GM19395 (cell line): Measurements from ENCODE around the gene PALMD.

Experiments used
- ATAC-seq: cut with Tn5 transposase; IDR thresholded peaks from one replicate; pipeline ENCODE4 v1.9.1; 2021; ENCODE audit warnings: mild to moderate bottlenecking, moderate library complexity; ENCODE audit not compliant: unreplicated experiment

The PALMD gene

DNA sequence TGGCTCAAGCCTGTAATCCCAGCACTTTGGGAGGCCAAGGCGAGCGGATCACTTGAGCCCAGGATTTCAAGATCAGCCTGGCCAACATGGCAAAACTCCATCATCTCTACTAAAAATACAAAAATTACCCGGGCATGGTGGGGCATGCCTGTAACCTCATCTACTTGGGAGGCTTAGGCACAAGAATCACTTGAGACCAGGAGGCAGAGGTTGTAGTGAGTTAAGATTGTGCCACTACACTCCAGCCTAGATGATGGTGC is 12.0 kb downstream of the PALMD start:
- no peak for ATAC-seq

DNA sequence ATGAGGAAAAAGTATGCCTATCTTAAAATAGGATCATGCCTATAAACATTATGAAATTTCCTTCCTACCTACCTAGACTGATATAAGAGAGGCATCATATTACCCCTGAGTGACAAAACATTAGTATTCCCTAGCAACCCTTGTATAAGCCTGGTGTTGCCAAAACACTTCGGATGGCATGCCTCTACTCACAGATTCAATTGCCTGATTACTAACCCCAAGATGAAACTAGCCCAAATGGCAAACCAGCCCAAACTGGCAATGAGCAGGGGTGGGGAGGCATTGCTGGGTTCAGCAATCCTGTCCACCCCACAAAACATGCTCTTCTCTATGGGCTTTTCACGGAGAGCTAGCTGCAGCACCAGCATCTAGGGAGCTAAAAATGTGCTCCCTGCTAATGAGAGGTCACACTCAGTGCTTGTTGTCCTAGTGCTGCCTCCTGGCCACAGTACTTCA is 13.9 kb downstream of the PALMD start:
- no peak for ATAC-seq

DNA sequence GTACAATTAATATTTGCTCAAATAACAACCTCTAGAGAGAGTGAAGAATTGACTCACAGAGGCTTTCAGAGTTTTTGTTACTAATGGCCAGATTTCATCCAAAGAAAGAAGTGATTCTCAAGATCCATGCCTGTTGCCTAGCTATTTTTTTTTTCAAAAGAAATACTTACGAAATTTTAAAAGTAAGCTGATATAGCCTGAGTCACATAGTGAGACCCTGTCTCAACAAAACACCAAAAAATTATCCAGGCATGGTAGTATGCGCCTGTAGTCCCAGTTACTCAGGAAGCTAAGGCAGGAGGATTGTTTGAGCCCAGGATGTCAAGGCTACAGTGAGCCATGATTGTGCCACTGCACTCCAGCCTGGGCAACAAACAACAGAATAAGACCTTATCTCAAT is 14.6 kb downstream of the PALMD start:
- ATAC-seq, result no peak

DNA sequence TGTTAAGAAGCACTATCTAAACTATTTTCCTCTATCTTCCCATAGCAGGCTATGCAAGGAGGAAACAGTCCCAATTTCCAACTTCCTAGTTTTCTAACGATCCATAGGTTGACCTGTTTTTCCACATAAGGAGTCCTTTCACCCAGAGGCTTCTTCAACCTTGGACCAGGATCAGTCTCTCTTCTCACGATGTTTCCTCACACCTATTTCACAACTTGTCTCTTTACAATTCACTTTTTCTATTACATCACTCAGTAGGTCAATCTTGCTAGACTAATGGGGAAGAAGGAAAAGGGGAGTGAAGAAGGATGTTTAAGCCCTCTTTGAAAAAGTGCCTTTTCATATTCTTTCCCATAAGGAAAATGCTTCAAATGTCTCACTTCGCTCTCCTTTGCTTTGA is 15.9 kb downstream of the PALMD start:
- no peak for ATAC-seq

DNA sequence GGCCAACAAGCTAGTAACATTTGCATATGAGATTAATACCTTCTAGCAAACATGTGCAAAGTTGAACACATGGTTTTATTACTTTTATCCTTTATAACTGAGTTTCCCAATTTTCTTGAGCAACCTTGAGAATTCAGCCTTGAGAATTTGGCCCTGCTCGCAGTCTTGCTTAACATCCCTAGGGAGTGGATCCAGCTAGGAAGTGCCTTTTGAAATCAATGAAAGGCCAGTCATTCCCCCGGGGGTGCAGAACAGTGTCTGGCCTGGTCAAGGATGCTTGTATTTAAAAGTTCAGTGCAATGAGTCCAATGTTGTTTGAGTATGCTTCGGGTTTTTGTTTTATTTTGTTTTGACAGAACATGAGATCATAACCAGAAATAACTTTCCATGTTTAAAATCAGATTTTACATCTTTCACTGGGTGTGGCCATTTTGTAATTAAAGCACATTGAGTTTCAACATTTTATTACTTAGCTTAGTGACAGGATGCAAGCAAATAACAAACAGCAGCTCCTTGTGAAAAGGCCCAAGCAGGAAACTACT is 16.7 kb downstream of the PALMD start:
- ATAC-seq, result no peak

DNA sequence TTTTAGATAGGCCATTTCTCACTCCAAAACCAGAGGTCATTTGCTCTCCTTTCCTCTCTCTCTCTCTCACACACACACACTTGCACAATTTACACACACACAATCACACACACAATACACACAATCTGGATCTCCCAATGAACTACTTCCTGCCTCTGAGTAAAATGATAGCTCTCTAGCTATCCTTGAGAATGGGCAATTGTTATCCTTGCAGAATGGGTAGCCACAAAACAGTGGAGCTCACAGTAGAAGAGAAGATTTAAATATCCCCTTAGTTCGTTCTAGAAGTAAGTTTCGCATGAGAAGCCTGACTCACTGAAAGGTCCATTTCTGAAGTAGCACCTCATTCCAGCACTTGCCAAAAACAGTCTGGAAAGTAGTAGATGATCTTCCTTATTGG is 17.6 kb downstream of the PALMD start:
- ATAC-seq, result no peak

DNA sequence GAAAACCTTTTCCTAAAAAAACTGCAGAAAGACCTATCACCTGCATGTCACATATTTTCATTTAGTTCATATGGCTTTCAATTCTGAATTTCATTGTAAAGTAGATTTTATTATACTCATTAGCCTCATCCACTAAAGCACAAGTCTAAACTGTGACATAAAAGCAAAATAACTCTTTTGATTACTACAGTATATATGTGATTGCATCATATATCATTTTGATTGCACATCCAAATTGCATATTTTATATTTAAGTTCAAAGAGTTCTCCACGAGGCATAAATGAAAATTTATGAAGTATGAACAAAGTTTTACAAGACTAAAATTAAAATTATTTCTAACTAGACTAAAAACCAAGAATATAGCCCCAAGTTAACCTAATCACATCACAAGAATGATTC is 19.3 kb downstream of the PALMD start:
- ATAC-seq, result no peak

DNA sequence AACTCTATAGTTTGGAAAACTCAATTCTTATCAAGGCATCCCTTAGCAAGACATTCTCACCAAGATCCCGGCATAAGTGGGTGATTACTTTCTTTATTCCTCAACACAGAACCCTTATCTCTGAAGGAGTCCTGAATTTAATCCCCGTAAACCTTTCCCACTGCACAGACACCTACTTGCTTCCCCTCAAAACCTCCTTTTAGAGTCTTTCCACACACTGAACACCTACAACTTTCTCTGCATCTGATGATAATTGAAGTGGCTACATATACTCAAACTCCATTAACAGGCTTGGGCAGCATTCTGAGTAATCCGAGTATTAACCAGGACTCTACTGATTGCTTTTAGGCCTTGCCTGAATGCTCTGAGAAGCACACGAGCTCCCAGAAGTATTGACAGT is 23.5 kb downstream of the PALMD start:
- ATAC-seq, result no peak

DNA sequence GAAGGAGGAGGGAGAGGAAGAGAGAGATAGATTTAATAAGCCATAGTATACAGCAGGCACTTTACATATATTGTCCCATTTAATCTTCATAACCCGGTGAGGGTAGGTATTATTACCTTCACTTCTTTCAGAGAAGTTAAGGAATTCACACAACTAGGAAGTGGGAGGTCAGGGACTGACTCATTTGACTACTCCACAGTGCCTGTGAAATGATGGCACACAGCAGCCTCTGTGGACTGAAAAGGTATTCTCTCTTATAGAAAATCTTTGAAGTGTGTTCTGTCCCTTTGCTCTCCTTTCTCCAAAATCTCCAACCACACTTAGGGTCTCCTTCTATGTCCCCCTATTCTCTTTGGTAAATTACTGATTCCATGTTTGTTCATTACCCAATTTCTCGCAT is 23.9 kb downstream of the PALMD start:
- ATAC-seq, result no peak

DNA sequence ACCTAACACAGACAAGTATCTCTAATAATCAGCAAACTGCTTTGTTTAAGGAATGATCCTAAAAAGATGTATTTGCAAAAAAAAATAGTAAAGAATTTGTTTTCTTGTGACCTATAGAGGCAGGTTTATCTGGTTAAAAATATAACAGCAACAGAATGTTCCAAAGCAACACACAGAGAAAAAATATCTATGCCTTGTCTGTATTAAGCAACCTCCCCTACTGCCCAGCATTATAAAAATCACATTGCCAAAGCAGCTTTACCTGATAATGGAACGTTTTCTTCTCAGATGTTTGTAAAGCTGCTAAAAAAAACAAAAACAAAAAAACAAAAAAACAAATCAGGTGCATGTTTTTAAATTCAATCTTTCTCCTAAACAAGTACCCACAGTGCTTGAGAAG is 24.7 kb downstream of the PALMD start:
- ATAC-seq, result no peak

DNA sequence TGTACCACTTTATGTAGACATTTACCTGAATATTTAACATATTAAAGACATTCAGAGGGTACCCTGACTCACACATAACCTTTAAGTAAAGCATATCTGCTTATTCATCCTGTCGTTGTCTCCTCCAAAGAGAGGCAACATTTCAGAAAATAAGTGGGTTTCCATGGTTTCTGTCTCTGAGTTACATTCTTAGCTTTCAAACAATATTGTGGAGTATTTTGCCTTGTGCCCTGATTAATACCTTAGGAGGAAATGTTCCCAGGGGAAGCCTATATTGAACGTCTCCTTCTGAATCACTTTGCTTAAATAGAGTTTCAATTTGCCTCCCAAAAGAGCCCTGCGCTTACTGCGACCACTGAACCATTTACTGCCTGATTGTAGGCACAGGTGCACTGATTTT is 26.1 kb downstream of the PALMD start:
- no peak for ATAC-seq

DNA sequence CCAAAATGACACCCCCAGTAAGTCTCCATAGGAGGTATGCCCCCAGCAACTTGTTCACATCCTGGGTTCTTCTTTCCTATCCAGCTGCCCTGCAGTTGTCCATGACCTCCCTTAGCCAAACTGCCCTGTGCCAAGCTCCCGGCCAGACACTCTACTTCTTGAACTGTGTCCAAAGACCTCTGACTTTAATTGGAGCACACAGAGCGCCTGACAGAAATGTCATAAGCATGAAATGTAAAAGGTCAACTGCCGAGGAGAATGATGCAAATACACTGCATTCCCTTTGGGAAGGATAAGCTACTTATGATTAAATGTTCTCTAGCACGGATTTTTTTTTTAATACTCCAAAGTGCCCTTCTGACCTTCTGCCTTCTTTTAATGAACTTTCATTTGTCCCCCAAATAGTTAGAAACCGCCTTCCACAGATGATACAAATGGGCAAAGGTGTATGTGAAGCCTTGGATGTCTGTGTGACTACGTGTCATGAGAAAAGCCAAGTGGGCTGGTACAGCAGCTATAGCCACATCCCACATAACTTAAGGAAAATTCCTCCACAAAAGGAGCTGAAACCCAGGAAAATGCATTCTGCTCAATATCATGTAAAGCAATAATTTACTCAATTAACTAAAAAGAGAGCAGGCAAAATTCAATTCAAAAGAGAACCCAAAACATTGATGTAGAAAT is 26.8 kb downstream of the PALMD start:
- ATAC-seq, result no peak

DNA sequence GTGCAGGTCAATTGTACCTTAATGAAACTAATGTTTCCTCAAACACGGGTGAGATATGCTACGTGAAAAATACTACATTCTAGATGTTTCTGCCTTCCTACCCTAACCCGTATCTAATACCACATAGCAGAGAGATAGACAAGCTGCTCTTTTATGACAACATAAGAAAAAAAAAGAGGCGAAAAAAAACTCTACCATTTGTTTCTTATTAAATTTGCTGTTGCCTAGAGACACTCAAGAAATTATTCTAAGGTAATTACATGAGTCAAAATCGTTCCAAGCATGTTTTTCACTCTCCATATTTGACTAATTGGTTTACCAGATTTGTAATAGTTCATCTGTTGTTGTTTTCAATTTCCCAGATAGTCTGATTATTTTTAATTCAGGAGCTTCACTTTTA is 27.4 kb downstream of the PALMD start:
- ATAC-seq, result no peak

DNA sequence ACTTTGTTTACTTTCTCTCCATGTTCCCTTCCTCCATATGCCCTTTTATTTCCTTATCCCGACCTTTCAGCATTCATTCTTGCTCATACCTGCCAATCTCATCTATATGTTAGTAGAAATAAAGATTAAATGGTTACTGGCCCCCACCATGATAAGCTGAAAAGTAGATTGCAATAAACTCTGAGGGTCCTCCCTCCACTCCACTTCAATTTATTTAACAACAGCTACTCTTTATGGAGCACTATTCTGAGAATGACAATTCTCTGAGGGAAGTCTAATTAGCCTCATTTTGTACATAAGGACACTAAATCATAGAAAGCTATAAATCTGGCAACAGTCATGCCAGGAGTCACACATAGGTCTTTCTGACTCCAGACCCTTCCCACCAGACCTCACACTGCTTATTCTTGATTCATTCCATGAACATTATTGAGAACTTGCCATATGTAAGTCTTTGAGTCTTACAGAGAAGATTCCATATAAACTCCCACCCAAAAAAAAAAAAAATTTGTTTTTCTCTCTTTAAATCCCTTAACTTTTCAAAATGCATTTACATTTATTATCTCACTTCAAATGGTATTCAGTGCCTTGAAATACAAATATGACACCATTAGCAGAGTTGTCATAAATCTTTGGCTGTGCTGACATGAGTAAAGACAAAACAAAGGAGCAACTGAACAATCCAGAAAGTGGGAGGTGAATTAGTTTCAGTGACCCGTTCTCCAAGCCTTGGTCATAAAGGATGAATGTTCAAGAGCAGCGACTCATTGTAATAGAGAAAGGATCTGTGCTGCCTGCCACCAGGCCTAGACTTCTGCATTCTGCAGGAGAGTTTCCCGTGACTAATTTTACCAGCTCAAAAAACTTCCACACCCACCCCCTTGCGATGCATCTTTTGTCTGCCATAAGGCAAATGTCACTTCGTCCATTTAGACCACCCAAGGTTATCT is 28.5 kb downstream of the PALMD start:
- no peak for ATAC-seq

DNA sequence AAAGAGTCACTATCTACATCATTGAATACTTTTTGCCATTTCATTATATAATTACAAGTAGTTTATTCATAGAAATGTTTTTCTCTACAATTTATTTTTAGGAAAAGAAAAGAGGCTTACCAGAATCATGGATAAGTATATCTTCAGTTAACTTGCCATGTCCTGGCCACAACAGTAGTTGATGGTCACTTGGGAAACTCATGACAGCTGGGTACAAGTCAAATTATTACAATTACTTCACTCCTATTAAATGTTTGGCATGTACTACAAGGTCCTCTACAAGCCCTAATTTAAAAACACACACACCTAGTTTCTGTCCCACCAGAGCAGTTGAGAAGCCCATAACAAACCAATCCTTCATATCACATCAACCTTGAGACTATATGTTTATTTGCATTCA is 29.4 kb downstream of the PALMD start:
- ATAC-seq, result no peak

DNA sequence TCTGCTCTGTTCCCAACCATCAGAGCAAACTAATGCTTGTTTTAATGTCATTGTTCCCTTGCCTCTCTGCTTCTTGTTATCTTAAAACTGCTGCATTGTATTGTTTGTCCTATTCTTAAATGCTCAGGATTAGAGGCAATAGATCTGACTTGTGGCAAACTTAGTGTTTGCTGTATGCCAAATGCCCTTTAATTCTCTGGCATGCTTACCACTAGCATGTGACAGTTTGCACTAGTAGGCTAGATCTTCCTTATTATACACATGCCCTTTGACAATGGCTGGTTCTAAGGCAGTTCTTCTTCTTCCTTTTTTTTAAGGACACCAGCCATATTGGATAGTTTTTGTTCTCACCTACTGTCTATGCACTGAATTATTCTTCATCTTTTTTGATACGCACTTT is 30.1 kb downstream of the PALMD start:
- ATAC-seq, result no peak

DNA sequence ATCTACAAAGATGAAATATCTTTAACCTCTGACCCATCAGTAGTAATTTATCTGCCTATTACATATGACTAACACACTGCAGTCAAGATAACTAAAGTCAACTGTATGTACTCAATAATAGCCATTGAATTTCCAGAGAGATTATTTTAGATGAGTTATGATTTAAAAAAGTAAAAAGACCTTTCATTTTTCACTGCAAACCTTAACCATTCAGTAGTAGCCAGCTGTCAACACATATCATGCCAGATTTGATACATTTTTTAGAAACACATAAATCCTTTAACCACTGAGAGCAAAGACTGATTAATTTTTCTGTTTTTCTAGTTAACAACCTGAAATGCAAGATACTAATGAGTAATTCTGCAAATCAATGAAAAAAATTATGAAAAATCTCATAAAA is 31.0 kb downstream of the PALMD start:
- no peak for ATAC-seq

DNA sequence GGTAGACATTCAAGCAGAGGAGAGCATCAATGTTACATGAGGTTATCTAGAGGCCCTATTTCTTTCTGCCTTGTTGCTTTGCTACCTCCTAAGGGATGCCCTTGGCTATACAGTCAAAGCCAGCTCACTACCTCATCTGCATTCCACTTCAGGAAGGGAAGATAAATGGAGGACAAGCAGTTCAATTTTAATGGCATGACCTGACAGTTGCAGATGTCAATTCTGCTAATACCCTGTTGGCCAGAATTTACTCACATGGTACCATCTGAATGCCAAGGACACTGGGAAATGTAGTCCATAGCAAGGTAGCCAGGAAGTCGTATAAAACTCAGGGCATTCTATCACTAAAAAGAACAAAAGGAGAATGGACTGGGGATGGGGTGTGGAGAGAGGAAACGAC is 31.5 kb downstream of the PALMD start:
- ATAC-seq, result no peak

DNA sequence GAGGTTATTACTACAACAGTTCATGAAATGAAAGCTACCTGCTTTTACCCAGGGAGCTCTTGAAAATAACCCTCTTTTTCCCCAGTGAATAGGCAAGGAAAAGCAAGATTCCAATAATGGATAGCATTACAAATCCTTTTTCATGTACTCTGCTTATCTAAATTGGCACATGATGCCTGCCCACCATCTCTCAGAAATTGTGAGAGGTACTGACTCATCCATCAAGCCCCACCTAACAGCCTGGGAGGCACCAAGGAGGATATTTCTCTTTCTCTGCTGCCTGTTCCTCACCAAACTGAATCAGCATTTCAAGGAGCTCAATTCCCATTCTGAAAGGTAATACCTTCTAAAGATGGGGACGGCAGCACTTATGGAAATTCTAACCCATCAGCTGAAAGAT is 34.4 kb downstream of the PALMD start:
- ATAC-seq, result no peak

DNA sequence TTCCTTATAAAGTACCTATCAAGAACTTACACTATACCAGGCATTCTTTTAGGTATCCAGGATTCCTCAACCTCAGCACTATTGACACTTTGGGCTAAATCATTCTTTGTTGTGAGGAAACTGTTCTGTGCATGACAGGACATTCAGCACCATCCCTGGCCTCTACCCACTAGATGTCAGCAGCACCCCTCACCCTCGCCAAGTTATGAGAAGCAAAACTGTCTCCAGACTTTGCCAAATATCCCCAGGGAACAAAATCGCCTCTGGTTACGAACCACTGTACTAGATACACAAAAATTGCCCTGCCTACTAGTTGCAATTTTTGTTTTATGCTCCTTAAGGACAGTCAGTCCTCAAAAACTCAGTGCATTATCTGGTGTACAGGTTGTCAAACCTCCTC is 35.7 kb downstream of the PALMD start:
- ATAC-seq, result no peak

DNA sequence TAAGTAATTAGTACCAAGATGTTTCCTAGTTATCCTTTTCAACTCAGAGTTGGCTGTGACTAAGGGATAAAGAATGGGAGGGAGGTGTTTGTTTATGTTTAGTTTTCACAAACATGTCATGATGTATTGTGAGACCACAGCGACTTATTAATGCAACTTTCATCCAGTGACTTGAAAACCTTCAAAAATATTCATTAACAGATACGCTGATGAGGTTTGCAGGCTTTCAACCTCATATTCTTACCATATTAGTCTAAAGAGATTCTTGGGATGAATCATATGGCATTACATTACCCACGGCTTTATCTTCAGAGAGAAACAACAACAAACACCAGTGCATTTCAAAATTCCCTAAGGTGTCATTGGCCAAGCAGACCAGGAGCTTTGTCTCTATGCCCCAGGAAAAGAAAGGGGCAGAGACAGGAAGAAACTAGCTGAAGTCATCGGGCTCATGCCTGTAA is 36.4 kb downstream of the PALMD start:
- ATAC-seq, result no peak

DNA sequence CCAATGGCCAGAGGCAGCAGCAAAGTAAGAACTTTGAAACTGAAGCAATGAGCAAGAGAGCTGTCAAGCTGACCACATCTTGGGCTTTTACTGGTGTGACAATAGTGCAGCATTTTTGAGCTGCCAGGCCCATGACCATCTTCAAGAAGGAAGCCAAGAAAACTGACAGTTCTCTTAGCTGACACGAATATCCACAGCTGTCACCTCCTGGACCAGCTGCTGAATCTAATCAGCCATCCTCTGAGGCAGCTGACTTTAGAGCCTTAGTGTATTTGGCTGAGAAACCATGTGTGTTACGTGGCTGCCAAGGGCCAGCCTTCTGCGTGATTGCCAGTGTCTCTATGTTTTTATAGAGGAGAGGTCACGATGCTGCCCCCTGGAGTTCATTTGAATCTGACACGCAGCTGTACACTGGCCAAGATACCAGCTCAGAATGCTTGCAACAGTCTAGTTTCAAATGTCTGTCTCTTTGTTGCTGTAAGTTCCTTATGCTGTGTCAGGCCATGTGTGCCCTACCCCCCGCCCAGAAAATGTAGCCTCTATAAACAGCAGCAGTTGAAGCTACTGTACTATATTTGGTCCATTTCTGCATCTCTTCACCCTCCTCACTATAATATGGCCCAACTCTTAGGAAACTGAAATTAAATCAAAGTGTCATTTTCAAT is 39.7 kb downstream of the PALMD start:
- ATAC-seq, result peak; percentile 94
